Fibroblast of mammary gland (primary cell): ENCODE measurements around the gene NOLC1.
"Not testable (repeated sequence)": the region's sequence is repeated elsewhere in the genome, so short reads cannot be mapped to it uniquely, and the experiment has no call there.

Experiments
- DNase-seq: peaks from one replicate; pipeline ENCODE4 v3.0.0-alpha.2; 2010; ENCODE audit warnings: low read depth
- H3K4me3 ChIP-seq: 2 replicates; pipeline ENCODE4 v1.5.1; 2011; ENCODE audit warnings: low read depth, mild to moderate bottlenecking, low read length, moderate library complexity; ENCODE audit not compliant: control insufficient read depth
- CTCF ChIP-seq: conservative IDR thresholded peaks from 2 replicates; pipeline ENCODE4 v1.5.1; 2011; ENCODE audit warnings: low read depth, low read length, inconsistent platforms; ENCODE audit not compliant: control insufficient read depth, insufficient read depth

NOLC1 gene

GRCh38 chr10:102188298-102188940 is 36.2 kb downstream of the NOLC1 start:
- no peak for DNase-seq
- H3K4me3 ChIP-seq: no peak overlapping the region
- no peak for TF ChIP-seq CTCF

- DNase-seq, H3K4me3 ChIP-seq: not testable (repeated sequence)
Observed at GRCh38 chr10:102188941-102189898, 37.0 kb downstream of the NOLC1 start.

- TF ChIP-seq CTCF: no peak
- DNase-seq: no peak
- H3K4me3 ChIP-seq: no peak overlapping the region
Observed at GRCh38 chr10:102191956-102192355, 39.8 kb downstream of the NOLC1 start.

GRCh38 chr10:102195296-102195870 is 43.2 kb downstream of the NOLC1 start:
- peak; percentile 51 for DNase-seq
- TF ChIP-seq CTCF: no peak
- H3K4me3 ChIP-seq: no peak overlapping the region

GRCh38 chr10:102196893-102197292 is 44.7 kb downstream of the NOLC1 start:
- TF ChIP-seq CTCF: no peak

GRCh38 chr10:102198027-102198426 is 45.8 kb downstream of the NOLC1 start:
- TF ChIP-seq CTCF: no peak
- DNase-seq: no peak
- no peak overlapping the region for H3K4me3 ChIP-seq

More at GRCh38 chr10:102196893-102197292, 44.7 kb downstream of the NOLC1 start:
- peak; percentile 2 for DNase-seq
- H3K4me3 ChIP-seq: no peak overlapping the region
